Thoracic aorta (tissue), 2 donors: ENCODE measurements around the gene TEPSIN. TPM values are rescaled to one million over a fixed set of nuclear protein-coding genes. Genes with fewer than 3 reads are reported as not detected.
A peak's percentile ranks its signal among the peaks of the same experiment; 100 is the strongest.
"Not testable (repeated sequence)": the region's sequence is repeated elsewhere in the genome, so short reads cannot be mapped to it uniquely, and the experiment has no call there.

Experiments
- ATAC-seq: fragments of 150-250 bp; one replicate; pipeline ENCODE4 v1.8.0; 2017; ENCODE audit warnings: low read depth; ENCODE audit not compliant: insufficient number of reproducible peaks, low FRiP score
- DNase-seq: peaks from one replicate; pipeline ENCODE4 v3.0.0-alpha.2; 2020; ENCODE audit warnings: low spot score
- H3K27ac ChIP-seq, 2 donors: fragments of 200-600 bp; sonication (generic); 1 replicate in 1 of 2; 2 replicates in 1 of 2; pipeline ENCODE4 v1.5.1; 2016; ENCODE audit warnings: mild to moderate bottlenecking in 2 of 2, moderate library complexity in 2 of 2
- H3K27me3 ChIP-seq: fragments of 200-600 bp; sonication (generic); replicated peaks from 2 replicates; pipeline ENCODE4 v1.6.0; 2016; ENCODE audit warnings: mild to moderate bottlenecking; ENCODE audit not compliant: insufficient read depth
- H3K36me3 ChIP-seq: fragments of 200-600 bp; sonication (generic); one replicate; pipeline ENCODE4 v1.5.1; 2016
- H3K4me1 ChIP-seq, 2 donors: fragments of 200-600 bp; sonication (generic); 1 replicate in 1 of 2; 2 replicates in 1 of 2; pipeline versions ENCODE4 v1.5.1 to v1.6.0; 2016; ENCODE audit warnings: low read depth in 2 of 2, mild to moderate bottlenecking in 1 of 2; ENCODE audit not compliant: control insufficient read depth in 1 of 2
- H3K4me3 ChIP-seq: fragments of 200-600 bp; sonication (generic); 2 replicates; pipeline ENCODE4 v1.5.1; 2016; ENCODE audit warnings: mild to moderate bottlenecking
- H3K9me3 ChIP-seq: fragments of 200-600 bp; sonication (generic); 2 replicates; pipeline ENCODE4 v1.5.1; 2016
- CTCF ChIP-seq: fragments of 200-600 bp; sonication (generic); IDR thresholded peaks from one replicate; pipeline ENCODE4 v1.5.1; 2019; ENCODE audit warnings: antibody characterized with exemption
- total RNA-seq, 2 donors: library from RNA; depleted of rRNA; stranded (reverse); fragments of >200 nt; gene quantifications; one replicate each; pipeline versions ENCODE4 v1.1.0 to v1.2.3, GENCODE V29; 2016

Gene TEPSIN
- total RNA-seq, 2 donors from 2014 or later: 52.4 to 70.8 TPM

DNA sequence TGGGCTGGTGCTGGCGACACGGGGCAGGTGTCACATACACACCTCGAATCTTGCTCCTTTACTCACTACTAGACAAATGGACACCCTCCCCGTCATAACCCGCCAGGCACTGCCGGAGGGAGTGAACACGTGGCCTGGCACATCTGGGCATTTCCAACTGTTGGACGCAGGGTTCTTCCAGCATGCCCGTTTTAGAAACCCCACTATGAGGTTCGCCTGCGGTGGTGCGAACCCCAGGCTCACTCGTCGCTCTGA, 9.3 kb downstream of the TEPSIN start:
- no peak overlapping the region for H3K4me3 ChIP-seq
- no peak for TF ChIP-seq CTCF
- no peaks in the 10 kb centered on the region for H3K9me3 ChIP-seq
- no peak for ATAC-seq
- H3K27me3 ChIP-seq: no peaks in the 10 kb centered on the region
- H3K36me3 ChIP-seq: peaks cover 16% of the 10 kb centered on the region
- no peaks in the 10 kb centered on the region for H3K4me1 ChIP-seq
- H3K27ac ChIP-seq: no peak overlapping the region
- no peak for DNase-seq

- no peak for TF ChIP-seq CTCF
- ATAC-seq (no peak), DNase-seq (no peak)
- Histone ChIP-seq H3K9me3 (no peaks in the 10 kb centered on the region), H3K4me3 (no peak overlapping the region), H3K4me1 (no peaks in the 10 kb centered on the region), H3K27ac (no peak overlapping the region), H3K36me3 (peaks cover 16% of the 10 kb centered on the region), H3K27me3 (no peaks in the 10 kb centered on the region)
Observed at GRCh38 chr17:81228834-81229665, 9.8 kb downstream of the TEPSIN start.

GRCh38 chr17:81228420-81228819, 10.4 kb downstream of the TEPSIN start:
- no peak overlapping the region for H3K27ac ChIP-seq
- no peaks in the 10 kb centered on the region for H3K9me3 ChIP-seq
- DNase-seq (no peak), ATAC-seq (peak; percentile 11)
- H3K4me1 ChIP-seq: no peaks in the 10 kb centered on the region
- TF ChIP-seq CTCF: no peak
- H3K36me3 ChIP-seq: peaks cover 16% of the 10 kb centered on the region
- no peaks in the 10 kb centered on the region for H3K27me3 ChIP-seq
- no peak overlapping the region for H3K4me3 ChIP-seq

DNA sequence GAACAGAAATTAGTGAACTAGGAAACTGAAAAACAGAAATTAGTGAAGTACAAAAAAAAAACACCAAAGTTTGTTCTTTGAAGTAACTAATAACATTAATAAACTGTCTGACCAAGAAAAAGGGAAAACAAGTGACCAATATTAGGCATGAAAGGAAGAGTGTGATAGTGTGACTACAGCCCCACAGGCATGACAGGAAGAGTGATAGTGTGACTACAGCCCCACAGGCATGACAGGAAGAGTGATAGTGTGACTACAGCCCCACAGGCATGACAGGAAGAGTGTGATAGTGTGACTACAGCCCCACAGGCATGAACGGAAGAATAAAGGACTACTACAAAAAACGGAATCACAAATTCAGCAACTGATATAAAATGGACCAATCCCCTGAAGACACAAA, 11.2 kb downstream of the TEPSIN start:
- ATAC-seq, H3K9me3 ChIP-seq, H3K4me3 ChIP-seq, H3K27me3 ChIP-seq, H3K4me1 ChIP-seq, DNase-seq, H3K27ac ChIP-seq: not testable (repeated sequence)
- peaks cover 16% of the 10 kb centered on the region for H3K36me3 ChIP-seq

GRCh38 chr17:81223762-81224130, 15.1 kb downstream of the TEPSIN start:
- no peak for ATAC-seq
- Histone ChIP-seq H3K4me1 (peaks cover 10 to 15% of the 10 kb centered on the region in 2 donors), H3K9me3 (no peaks in the 10 kb centered on the region), H3K4me3 (peak overlapping the region; percentile 87), H3K36me3 (no peaks in the 10 kb centered on the region), H3K27ac (peak overlapping the region; percentile 24 to 55), H3K27me3 (no peaks in the 10 kb centered on the region)
- DNase-seq: no peak
- no peak for TF ChIP-seq CTCF
